HepG2 (cell line): Measurements from ENCODE around the gene CHKB. TPM values are rescaled to one million over a fixed set of nuclear protein-coding genes. Genes with fewer than 3 reads are reported as not detected.
A peak's percentile ranks its signal among the peaks of the same experiment; 100 is the strongest.

Experiments
- ARHGAP35 ChIP-seq: sonication (generic); formaldehyde crosslinking; IDR thresholded peaks from 2 replicates; pipeline ENCODE4 v1.9.0; 2022; ENCODE audit warnings: mild to moderate bottlenecking, inconsistent platforms, moderate library complexity, missing genetic modification reagents, borderline replicate concordance
- CCAR2 ChIP-seq: fragments of 200-400 bp; formaldehyde crosslinking; optimal IDR thresholded peaks from 2 replicates; pipeline ENCODE3; 2018; ENCODE audit warnings: low read depth, mild to moderate bottlenecking, low read length, moderate library complexity
- EED ChIP-seq: sonication (generic); formaldehyde crosslinking; IDR thresholded peaks from 2 replicates; pipeline ENCODE4 v1.5.0; 2020; ENCODE audit warnings: mild to moderate bottlenecking, missing genetic modification reagents
- HINFP ChIP-seq: sonication (generic); formaldehyde crosslinking; IDR thresholded peaks from 2 replicates; pipeline ENCODE4 v1.4.0; 2020; ENCODE audit warnings: low read depth, mild to moderate bottlenecking, missing genetic modification reagents
- HOXA5 ChIP-seq: sonication (generic); formaldehyde crosslinking; IDR thresholded peaks from 2 replicates; pipeline ENCODE4 v1.4.0; 2020; ENCODE audit warnings: missing genetic modification reagents
- IRF1 ChIP-seq: sonication (generic); formaldehyde crosslinking; IDR thresholded peaks from 2 replicates; pipeline ENCODE4 v1.4.0; 2020; ENCODE audit warnings: low read depth, mild to moderate bottlenecking, missing genetic modification reagents
- NFE2 ChIP-seq: sonication (generic); formaldehyde crosslinking; IDR thresholded peaks from 2 replicates; pipeline ENCODE4 v1.4.0; 2020; ENCODE audit warnings: missing genetic modification reagents
- NFE2L1 ChIP-seq: sonication (generic); formaldehyde crosslinking; IDR thresholded peaks from 2 replicates; pipeline ENCODE4 v1.4.0; 2020; ENCODE audit warnings: missing genetic modification reagents, mild to moderate bottlenecking, borderline replicate concordance
- PCBP2 ChIP-seq: fragments of 200-400 bp; formaldehyde crosslinking; optimal IDR thresholded peaks from 2 replicates; pipeline ENCODE3; 2018; ENCODE audit warnings: low read length, low read depth; ENCODE audit not compliant: poor library complexity, severe bottlenecking
- REST ChIP-seq, 2 experiments: IDR thresholded peaks; 2 replicates each; pipeline ENCODE4 v1.6.1; 2011 to 2012; ENCODE audit warnings: low read length in 2 of 2, borderline replicate concordance in 1 of 2, low read depth in 1 of 2, mild to moderate bottlenecking in 1 of 2, moderate library complexity in 1 of 2
- REXO4 ChIP-seq: sonication (generic); formaldehyde crosslinking; IDR thresholded peaks from 2 replicates; pipeline ENCODE4 v1.8.0; 2022; ENCODE audit warnings: missing genetic modification reagents, mild to moderate bottlenecking, borderline replicate concordance
- SIN3B ChIP-seq: fragments of 150-350 bp; IDR thresholded peaks from 2 replicates; pipeline ENCODE4 v1.6.1; 2014; ENCODE audit warnings: low read length
- SMAD3 ChIP-seq: sonication (generic); formaldehyde crosslinking; IDR thresholded peaks from 2 replicates; pipeline ENCODE4 v1.4.0; 2020; ENCODE audit warnings: missing genetic modification reagents
- SSRP1 ChIP-seq: IDR thresholded peaks from 2 replicates; pipeline ENCODE4 v1.6.1; 2016; ENCODE audit warnings: control low read depth
- ZIK1 ChIP-seq: sonication (generic); formaldehyde crosslinking; IDR thresholded peaks from 2 replicates; pipeline ENCODE4 v1.5.0; 2020; ENCODE audit warnings: mild to moderate bottlenecking, low read depth, missing genetic modification reagents, borderline replicate concordance
- ZNF10 ChIP-seq: sonication (generic); formaldehyde crosslinking; IDR thresholded peaks from 2 replicates; pipeline ENCODE4 v1.4.0; 2020; ENCODE audit warnings: mild to moderate bottlenecking, low read depth, missing genetic modification reagents, borderline replicate concordance
- ZNF44 ChIP-seq: sonication (generic); formaldehyde crosslinking; IDR thresholded peaks from 2 replicates; pipeline ENCODE4 v1.5.1; 2020; ENCODE audit warnings: mild to moderate bottlenecking, missing genetic modification reagents
- ZNF678 ChIP-seq: sonication (generic); formaldehyde crosslinking; IDR thresholded peaks from 2 replicates; pipeline ENCODE4 v1.4.0; 2020; ENCODE audit warnings: mild to moderate bottlenecking, missing genetic modification reagents
- ZNF720 ChIP-seq: sonication (generic); formaldehyde crosslinking; IDR thresholded peaks from 2 replicates; pipeline ENCODE4 v1.4.0; 2020; ENCODE audit warnings: missing genetic modification reagents
- ZNF746 ChIP-seq: sonication (generic); formaldehyde crosslinking; IDR thresholded peaks from 2 replicates; pipeline ENCODE4 v1.8.0; 2022; ENCODE audit warnings: mild to moderate bottlenecking, missing genetic modification reagents
- ZNF784 ChIP-seq: sonication (generic); formaldehyde crosslinking; IDR thresholded peaks from 2 replicates; pipeline ENCODE4 v1.5.1; 2020; ENCODE audit warnings: missing genetic modification reagents, mild to moderate bottlenecking, borderline replicate concordance
- ZNF83 ChIP-seq: sonication (generic); formaldehyde crosslinking; IDR thresholded peaks from 2 replicates; pipeline ENCODE4 v1.4.0; 2020; ENCODE audit warnings: missing genetic modification reagents, mild to moderate bottlenecking, borderline replicate concordance
- ZNF878 ChIP-seq: sonication (generic); formaldehyde crosslinking; IDR thresholded peaks from 2 replicates; pipeline ENCODE4 v1.8.1; 2023; ENCODE audit warnings: mild to moderate bottlenecking, missing genetic modification reagents, moderate library complexity
- ZSCAN12 ChIP-seq: sonication (generic); formaldehyde crosslinking; IDR thresholded peaks from 2 replicates; pipeline ENCODE4 v1.9.0; 2021; ENCODE audit warnings: mild to moderate bottlenecking, missing genetic modification reagents
- polyA plus RNA-seq, 8 experiments: library from polyadenylated mRNA; depleted of rRNA in 3 of 8; stranded (reverse) in 7 of 8; unstranded in 1 of 8; fragments of >200 nt; fragmentation: Illumina TruSeq in 4 of 8; extraction: Trizol in 4 of 8; gene quantifications; 2 replicates each; pipeline versions ENCODE4 v1.2.1 to v1.2.3, GENCODE V29; 2011 to 2016; ENCODE audit warnings: low read depth in 4 of 8, missing spikeins in 1 of 8, mixed read lengths in 1 of 8; ENCODE audit not compliant: insufficient read depth in 1 of 8
- total RNA-seq, 5 experiments: library from RNA; depleted of rRNA; stranded (reverse); fragments of >200 nt; fragmentation: Illumina TruSeq; extraction: Trizol; gene quantifications; 2 replicates each; pipeline ENCODE4 v1.2.3, GENCODE V29; 2016; ENCODE audit warnings: low read depth in 1 of 5

CHKB gene
- total and polyA plus RNA-seq, 2 of the 13 experiments (the other 11 are each of a cell fraction or from before 2014, with no cell fraction given): 24.5 to 42.7 TPM

- TF ChIP-seq REXO4 (CRISPR knock-in tag) (no peak), ZIK1 (CRISPR knock-in tag) (no peak), NFE2 (CRISPR knock-in tag) (no peak), ZNF44 (CRISPR knock-in tag) (no peak), ZSCAN12 (no peak), ZNF878 (CRISPR knock-in tag) (no peak), SSRP1 (CRISPR knock-in tag) (peak; percentile 45; the same call in 1 of the 2 replicates), IRF1 (CRISPR knock-in tag) (no peak), ZNF720 (CRISPR knock-in tag) (no peak), SMAD3 (CRISPR knock-in tag) (no peak), ZNF83 (CRISPR knock-in tag) (no peak), ZNF784 (CRISPR knock-in tag) (0 out of 2 replicates have a peak, but pooled peaks have one; percentile 36), EED (CRISPR knock-in tag) (peak; percentile 70; the same call in 1 of the 2 replicates), CCAR2 (no peak), HINFP (CRISPR knock-in tag) (no peak), ZNF746 (CRISPR knock-in tag) (no peak), ZNF10 (CRISPR knock-in tag) (no peak), NFE2L1 (CRISPR knock-in tag) (no peak), REST (IDR thresholded peaks at IDR 0.05; ENCODE audit: borderline replicate concordance in 1 of 2, low read depth in 1 of 2, low read length in 2 of 2) (no peak), SIN3B (no peak), ZNF678 (CRISPR knock-in tag) (no peak), HOXA5 (no peak), ARHGAP35 (CRISPR knock-in tag) (no peak), PCBP2 (no peak)
Observed at GRCh38 chr22:50613291-50613981, 30.8 kb upstream of the CHKB start (continued).
